GM23338 (cell line): ENCODE data around the gene MTR.

ENCODE experiments used
- CTCF ChIP-seq, 2 experiments: fragments of 200-600 bp in 1 of 2; sonication (generic) in 1 of 2; conservative IDR thresholded peaks; 2 replicates each; pipeline versions ENCODE4 v1.5.1 to v1.6.1; 2016 to 2017; ENCODE audit warnings: antibody characterized with exemption in 2 of 2, low read depth in 2 of 2, mild to moderate bottlenecking in 2 of 2, moderate library complexity in 1 of 2
- EZH2 ChIP-seq: fragments of 200-600 bp; sonication (generic); IDR thresholded peaks from one replicate; pipeline ENCODE4 v1.8.0; 2017; ENCODE audit warnings: antibody characterized with exemption, mild to moderate bottlenecking, low read depth; ENCODE audit not compliant: unreplicated experiment
- EZH2phosphoT487 ChIP-seq: fragments of 200-600 bp; sonication (generic); IDR thresholded peaks from one replicate; pipeline ENCODE4 v1.8.1; 2018; ENCODE audit warnings: antibody characterized with exemption; ENCODE audit not compliant: unreplicated experiment
- POLR2AphosphoS5 ChIP-seq: IDR thresholded peaks from 2 replicates; pipeline ENCODE4 v1.6.1; 2016; ENCODE audit warnings: antibody characterized with exemption, low read depth
- REST ChIP-seq: IDR thresholded peaks from one replicate; pipeline ENCODE4 v1.6.1; 2018; ENCODE audit warnings: antibody characterized with exemption; ENCODE audit not compliant: unreplicated experiment
- TF ChIP-seq, protein P1 (sequence below): fragments of 250-450 bp; sonication (Bioruptor Pico); IDR thresholded peaks from 2 replicates; pipeline ENCODE4 v1.5.0; 2020; ENCODE audit warnings: mild to moderate bottlenecking, moderate library complexity

GRCh38 chr1:236854605-236854983 lies 59.5 kb downstream of the MTR start:
- TF ChIP-seq CTCF (conservative IDR thresholded peaks at IDR 0.05; ENCODE audit: low read depth in 2 of 2): no peak
- no peak for TF ChIP-seq POLR2AphosphoS5
- TF ChIP-seq EZH2phosphoT487: no peak
- TF ChIP-seq, protein P1, sequence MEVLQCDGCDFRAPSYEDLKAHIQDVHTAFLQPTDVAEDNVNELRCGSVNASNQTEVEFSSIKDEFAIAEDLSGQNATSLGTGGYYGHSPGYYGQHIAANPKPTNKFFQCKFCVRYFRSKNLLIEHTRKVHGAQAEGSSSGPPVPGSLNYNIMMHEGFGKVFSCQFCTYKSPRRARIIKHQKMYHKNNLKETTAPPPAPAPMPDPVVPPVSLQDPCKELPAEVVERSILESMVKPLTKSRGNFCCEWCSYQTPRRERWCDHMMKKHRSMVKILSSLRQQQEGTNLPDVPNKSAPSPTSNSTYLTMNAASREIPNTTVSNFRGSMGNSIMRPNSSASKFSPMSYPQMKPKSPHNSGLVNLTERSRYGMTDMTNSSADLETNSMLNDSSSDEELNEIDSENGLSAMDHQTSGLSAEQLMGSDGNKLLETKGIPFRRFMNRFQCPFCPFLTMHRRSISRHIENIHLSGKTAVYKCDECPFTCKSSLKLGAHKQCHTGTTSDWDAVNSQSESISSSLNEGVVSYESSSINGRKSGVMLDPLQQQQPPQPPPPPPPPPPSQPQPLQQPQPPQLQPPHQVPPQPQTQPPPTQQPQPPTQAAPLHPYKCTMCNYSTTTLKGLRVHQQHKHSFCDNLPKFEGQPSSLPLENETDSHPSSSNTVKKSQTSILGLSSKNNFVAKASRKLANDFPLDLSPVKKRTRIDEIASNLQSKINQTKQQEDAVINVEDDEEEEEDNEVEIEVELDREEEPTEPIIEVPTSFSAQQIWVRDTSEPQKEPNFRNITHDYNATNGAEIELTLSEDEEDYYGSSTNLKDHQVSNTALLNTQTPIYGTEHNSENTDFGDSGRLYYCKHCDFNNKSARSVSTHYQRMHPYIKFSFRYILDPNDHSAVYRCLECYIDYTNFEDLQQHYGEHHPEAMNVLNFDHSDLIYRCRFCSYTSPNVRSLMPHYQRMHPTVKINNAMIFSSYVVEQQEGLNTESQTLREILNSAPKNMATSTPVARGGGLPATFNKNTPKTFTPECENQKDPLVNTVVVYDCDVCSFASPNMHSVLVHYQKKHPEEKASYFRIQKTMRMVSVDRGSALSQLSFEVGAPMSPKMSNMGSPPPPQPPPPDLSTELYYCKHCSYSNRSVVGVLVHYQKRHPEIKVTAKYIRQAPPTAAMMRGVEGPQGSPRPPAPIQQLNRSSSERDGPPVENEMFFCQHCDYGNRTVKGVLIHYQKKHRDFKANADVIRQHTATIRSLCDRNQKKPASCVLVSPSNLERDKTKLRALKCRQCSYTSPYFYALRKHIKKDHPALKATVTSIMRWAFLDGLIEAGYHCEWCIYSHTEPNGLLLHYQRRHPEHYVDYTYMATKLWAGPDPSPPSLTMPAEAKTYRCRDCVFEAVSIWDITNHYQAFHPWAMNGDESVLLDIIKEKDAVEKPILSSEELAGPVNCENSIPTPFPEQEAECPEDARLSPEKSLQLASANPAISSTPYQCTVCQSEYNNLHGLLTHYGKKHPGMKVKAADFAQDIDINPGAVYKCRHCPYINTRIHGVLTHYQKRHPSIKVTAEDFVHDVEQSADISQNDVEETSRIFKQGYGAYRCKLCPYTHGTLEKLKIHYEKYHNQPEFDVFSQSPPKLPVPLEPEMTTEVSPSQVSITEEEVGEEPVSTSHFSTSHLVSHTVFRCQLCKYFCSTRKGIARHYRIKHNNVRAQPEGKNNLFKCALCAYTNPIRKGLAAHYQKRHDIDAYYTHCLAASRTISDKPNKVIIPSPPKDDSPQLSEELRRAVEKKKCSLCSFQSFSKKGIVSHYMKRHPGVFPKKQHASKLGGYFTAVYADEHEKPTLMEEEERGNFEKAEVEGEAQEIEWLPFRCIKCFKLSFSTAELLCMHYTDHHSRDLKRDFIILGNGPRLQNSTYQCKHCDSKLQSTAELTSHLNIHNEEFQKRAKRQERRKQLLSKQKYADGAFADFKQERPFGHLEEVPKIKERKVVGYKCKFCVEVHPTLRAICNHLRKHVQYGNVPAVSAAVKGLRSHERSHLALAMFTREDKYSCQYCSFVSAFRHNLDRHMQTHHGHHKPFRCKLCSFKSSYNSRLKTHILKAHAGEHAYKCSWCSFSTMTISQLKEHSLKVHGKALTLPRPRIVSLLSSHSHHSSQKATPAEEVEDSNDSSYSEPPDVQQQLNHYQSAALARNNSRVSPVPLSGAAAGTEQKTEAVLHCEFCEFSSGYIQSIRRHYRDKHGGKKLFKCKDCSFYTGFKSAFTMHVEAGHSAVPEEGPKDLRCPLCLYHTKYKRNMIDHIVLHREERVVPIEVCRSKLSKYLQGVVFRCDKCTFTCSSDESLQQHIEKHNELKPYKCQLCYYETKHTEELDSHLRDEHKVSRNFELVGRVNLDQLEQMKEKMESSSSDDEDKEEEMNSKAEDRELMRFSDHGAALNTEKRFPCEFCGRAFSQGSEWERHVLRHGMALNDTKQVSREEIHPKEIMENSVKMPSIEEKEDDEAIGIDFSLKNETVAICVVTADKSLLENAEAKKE (CRISPR knock-in tag): no peak
- TF ChIP-seq EZH2: no peak
- no peak for TF ChIP-seq REST
